HepG2 (cell line): ENCODE data around the gene C19orf85. TPM values are rescaled to one million over a fixed set of nuclear protein-coding genes. Genes with fewer than 3 reads are reported as not detected.

Experiments
- CAMTA2 ChIP-seq: sonication (generic); formaldehyde crosslinking; IDR thresholded peaks from 2 replicates; pipeline ENCODE4 v1.4.0; 2020; ENCODE audit warnings: mild to moderate bottlenecking, missing genetic modification reagents, borderline replicate concordance
- MAFK ChIP-seq, 2 experiments: IDR thresholded peaks in 1 of 2; conservative IDR thresholded peaks in 1 of 2; 2 replicates each; pipeline ENCODE4 v1.6.1; 2011; ENCODE audit warnings: improper control_type of control experiment in 2 of 2, low read length in 2 of 2
- MBNL3 ChIP-seq: fragments of 250-450 bp; sonication (Bioruptor Pico); conservative IDR thresholded peaks from 2 replicates; pipeline ENCODE4 v1.8.0; 2022; ENCODE audit warnings: mild to moderate bottlenecking, inconsistent platforms
- MED1 ChIP-seq: sonication (generic); formaldehyde crosslinking; IDR thresholded peaks from 2 replicates; pipeline ENCODE4 v1.4.0; 2020; ENCODE audit warnings: missing genetic modification reagents
- NPAS2 ChIP-seq: sonication (generic); formaldehyde crosslinking; IDR thresholded peaks from 2 replicates; pipeline ENCODE4 v1.8.0; 2022; ENCODE audit warnings: mild to moderate bottlenecking, missing genetic modification reagents, borderline replicate concordance
- SRF ChIP-seq: IDR thresholded peaks from 2 replicates; pipeline ENCODE4 v1.6.1; 2011; ENCODE audit warnings: mild to moderate bottlenecking, low read depth, low read length, moderate library complexity
- TARDBP ChIP-seq: sonication (generic); formaldehyde crosslinking; IDR thresholded peaks from 2 replicates; pipeline ENCODE4 v1.8.0; 2022; ENCODE audit warnings: mild to moderate bottlenecking, missing genetic modification reagents
- ZFP36L2 ChIP-seq: sonication (generic); formaldehyde crosslinking; IDR thresholded peaks from 2 replicates; pipeline ENCODE4 v1.4.0; 2020; ENCODE audit warnings: missing genetic modification reagents
- ZNF136 ChIP-seq: sonication (generic); formaldehyde crosslinking; IDR thresholded peaks from 2 replicates; pipeline ENCODE4 v1.8.1; 2022; ENCODE audit warnings: low read depth, mild to moderate bottlenecking, moderate library complexity, missing genetic modification reagents
- ZNF737 ChIP-seq: sonication (generic); formaldehyde crosslinking; IDR thresholded peaks from 2 replicates; pipeline ENCODE4 v1.5.0; 2020; ENCODE audit warnings: missing genetic modification reagents, mild to moderate bottlenecking, borderline replicate concordance
- ZSCAN9 ChIP-seq: IDR thresholded peaks from 2 replicates; pipeline ENCODE4 v1.6.1; 2016; ENCODE audit warnings: borderline replicate concordance
- polyA plus RNA-seq, 8 experiments: library from polyadenylated mRNA; depleted of rRNA in 3 of 8; stranded (reverse) in 7 of 8; unstranded in 1 of 8; fragments of >200 nt; fragmentation: Illumina TruSeq in 4 of 8; extraction: Trizol in 4 of 8; gene quantifications; 2 replicates each; pipeline versions ENCODE4 v1.2.1 to v1.2.3, GENCODE V29; 2011 to 2016; ENCODE audit warnings: low read depth in 4 of 8, missing spikeins in 1 of 8, mixed read lengths in 1 of 8; ENCODE audit not compliant: insufficient read depth in 1 of 8
- total RNA-seq, 5 experiments: library from RNA; depleted of rRNA; stranded (reverse); fragments of >200 nt; fragmentation: Illumina TruSeq; extraction: Trizol; gene quantifications; 2 replicates each; pipeline ENCODE4 v1.2.3, GENCODE V29; 2016; ENCODE audit warnings: low read depth in 1 of 5
- TF ChIP-seq, protein P1 (sequence below): IDR thresholded peaks from 2 replicates; pipeline ENCODE4 v1.6.1; 2016; ENCODE audit warnings: control low read depth
- TF ChIP-seq, protein P2 (sequence below): sonication (generic); formaldehyde crosslinking; IDR thresholded peaks from 2 replicates; pipeline ENCODE4 v1.9.0; 2022; ENCODE audit warnings: low read depth, missing genetic modification reagents
- TF ChIP-seq, protein P3 (sequence below): sonication (generic); formaldehyde crosslinking; IDR thresholded peaks from 2 replicates; pipeline ENCODE4 v1.9.0; 2021; ENCODE audit warnings: missing genetic modification reagents, borderline replicate concordance
- TF ChIP-seq, protein P4 (sequence below): sonication (generic); formaldehyde crosslinking; IDR thresholded peaks from 2 replicates; pipeline ENCODE4 v1.5.0; 2020; ENCODE audit warnings: missing genetic modification reagents
- TF ChIP-seq, protein P5 (sequence below): sonication (generic); formaldehyde crosslinking; IDR thresholded peaks from 2 replicates; pipeline ENCODE4 v1.4.0; 2020; ENCODE audit warnings: missing genetic modification reagents
- TF ChIP-seq, protein P6 (sequence below): sonication (generic); formaldehyde crosslinking; IDR thresholded peaks from 2 replicates; pipeline ENCODE4 v1.9.0; 2022; ENCODE audit warnings: missing genetic modification reagents, mild to moderate bottlenecking, borderline replicate concordance

Gene C19orf85
- total and polyA plus RNA-seq, 2 of the 13 experiments (the other 11 are each of a cell fraction or from before 2014, with no cell fraction given): not detected

DNA sequence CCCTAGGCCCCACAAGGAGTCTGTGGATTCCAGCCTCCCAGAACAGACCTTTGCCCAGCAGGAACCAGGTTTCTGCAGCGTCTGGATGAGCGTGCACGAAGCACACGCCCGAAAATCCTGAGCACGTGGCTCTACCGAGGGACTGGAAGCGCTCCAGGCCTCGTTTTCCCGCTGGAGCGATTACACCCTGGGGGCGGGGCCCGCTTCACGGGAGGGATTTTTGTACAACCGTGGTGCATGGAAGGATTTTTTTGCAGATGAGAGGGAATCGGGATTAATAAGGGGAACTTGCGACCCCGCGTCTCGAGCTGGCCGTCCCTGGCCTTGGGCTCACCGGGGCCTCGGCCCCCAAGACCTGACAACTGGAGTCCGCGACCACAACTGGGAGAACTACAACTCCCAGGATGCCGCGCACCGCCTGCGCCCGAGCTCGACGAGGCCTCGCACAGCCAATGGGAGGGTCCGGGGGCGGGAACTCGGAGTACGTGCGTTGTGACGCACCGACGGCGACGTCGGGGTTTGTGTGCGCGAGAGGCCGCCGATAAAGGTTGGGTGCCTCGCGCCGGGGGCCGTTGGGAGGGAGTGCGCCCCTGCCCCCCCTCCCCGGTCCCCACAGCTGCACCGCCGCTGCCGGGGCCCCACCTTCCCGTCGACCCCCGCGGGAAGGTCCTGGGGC, 11.7 kb upstream of the C19orf85 start, which contains the start of gene ZNF628 (continued):
- TF ChIP-seq, protein P1, sequence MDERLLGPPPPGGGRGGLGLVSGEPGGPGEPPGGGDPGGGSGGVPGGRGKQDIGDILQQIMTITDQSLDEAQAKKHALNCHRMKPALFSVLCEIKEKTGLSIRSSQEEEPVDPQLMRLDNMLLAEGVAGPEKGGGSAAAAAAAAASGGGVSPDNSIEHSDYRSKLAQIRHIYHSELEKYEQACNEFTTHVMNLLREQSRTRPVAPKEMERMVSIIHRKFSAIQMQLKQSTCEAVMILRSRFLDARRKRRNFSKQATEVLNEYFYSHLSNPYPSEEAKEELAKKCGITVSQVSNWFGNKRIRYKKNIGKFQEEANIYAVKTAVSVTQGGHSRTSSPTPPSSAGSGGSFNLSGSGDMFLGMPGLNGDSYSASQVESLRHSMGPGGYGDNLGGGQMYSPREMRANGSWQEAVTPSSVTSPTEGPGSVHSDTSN (CRISPR knock-in tag): no peak
- no peak for TF ChIP-seq NPAS2
- 0 out of 2 replicates have a peak, but pooled peaks have one; percentile 37 for TF ChIP-seq SRF
- no peak for TF ChIP-seq MAFK (conservative IDR thresholded peaks at IDR 0.05 in 1 of 2, IDR thresholded peaks at IDR 0.05 in 1 of 2; ENCODE audit: low read length in 2 of 2)
- no peak for TF ChIP-seq CAMTA2 (CRISPR knock-in tag)
- TF ChIP-seq, protein P2, sequence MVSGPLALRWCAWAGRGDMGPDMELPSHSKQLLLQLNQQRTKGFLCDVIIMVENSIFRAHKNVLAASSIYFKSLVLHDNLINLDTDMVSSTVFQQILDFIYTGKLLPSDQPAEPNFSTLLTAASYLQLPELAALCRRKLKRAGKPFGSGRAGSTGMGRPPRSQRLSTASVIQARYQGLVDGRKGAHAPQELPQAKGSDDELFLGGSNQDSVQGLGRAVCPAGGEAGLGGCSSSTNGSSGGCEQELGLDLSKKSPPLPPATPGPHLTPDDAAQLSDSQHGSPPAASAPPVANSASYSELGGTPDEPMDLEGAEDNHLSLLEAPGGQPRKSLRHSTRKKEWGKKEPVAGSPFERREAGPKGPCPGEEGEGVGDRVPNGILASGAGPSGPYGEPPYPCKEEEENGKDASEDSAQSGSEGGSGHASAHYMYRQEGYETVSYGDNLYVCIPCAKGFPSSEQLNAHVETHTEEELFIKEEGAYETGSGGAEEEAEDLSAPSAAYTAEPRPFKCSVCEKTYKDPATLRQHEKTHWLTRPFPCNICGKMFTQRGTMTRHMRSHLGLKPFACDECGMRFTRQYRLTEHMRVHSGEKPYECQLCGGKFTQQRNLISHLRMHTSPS (CRISPR knock-in tag): no peak
- TF ChIP-seq MED1: peak; percentile 57
- no peak for TF ChIP-seq MBNL3
- no peak for TF ChIP-seq ZFP36L2 (CRISPR knock-in tag)
- peak; percentile 62 for TF ChIP-seq ZSCAN9
- TF ChIP-seq ZNF136 (CRISPR knock-in tag): no peak; the same call in 1 of the 2 replicates
- TF ChIP-seq, protein P3, sequence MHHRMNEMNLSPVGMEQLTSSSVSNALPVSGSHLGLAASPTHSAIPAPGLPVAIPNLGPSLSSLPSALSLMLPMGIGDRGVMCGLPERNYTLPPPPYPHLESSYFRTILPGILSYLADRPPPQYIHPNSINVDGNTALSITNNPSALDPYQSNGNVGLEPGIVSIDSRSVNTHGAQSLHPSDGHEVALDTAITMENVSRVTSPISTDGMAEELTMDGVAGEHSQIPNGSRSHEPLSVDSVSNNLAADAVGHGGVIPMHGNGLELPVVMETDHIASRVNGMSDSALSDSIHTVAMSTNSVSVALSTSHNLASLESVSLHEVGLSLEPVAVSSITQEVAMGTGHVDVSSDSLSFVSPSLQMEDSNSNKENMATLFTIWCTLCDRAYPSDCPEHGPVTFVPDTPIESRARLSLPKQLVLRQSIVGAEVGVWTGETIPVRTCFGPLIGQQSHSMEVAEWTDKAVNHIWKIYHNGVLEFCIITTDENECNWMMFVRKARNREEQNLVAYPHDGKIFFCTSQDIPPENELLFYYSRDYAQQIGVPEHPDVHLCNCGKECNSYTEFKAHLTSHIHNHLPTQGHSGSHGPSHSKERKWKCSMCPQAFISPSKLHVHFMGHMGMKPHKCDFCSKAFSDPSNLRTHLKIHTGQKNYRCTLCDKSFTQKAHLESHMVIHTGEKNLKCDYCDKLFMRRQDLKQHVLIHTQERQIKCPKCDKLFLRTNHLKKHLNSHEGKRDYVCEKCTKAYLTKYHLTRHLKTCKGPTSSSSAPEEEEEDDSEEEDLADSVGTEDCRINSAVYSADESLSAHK (CRISPR knock-in tag): no peak
- no peak for TF ChIP-seq ZNF737 (CRISPR knock-in tag)
- TF ChIP-seq, protein P4, sequence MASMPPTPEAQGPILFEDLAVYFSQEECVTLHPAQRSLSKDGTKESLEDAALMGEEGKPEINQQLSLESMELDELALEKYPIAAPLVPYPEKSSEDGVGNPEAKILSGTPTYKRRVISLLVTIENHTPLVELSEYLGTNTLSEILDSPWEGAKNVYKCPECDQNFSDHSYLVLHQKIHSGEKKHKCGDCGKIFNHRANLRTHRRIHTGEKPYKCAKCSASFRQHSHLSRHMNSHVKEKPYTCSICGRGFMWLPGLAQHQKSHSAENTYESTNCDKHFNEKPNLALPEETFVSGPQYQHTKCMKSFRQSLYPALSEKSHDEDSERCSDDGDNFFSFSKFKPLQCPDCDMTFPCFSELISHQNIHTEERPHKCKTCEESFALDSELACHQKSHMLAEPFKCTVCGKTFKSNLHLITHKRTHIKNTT (CRISPR knock-in tag): no peak
- TF ChIP-seq, protein P5, sequence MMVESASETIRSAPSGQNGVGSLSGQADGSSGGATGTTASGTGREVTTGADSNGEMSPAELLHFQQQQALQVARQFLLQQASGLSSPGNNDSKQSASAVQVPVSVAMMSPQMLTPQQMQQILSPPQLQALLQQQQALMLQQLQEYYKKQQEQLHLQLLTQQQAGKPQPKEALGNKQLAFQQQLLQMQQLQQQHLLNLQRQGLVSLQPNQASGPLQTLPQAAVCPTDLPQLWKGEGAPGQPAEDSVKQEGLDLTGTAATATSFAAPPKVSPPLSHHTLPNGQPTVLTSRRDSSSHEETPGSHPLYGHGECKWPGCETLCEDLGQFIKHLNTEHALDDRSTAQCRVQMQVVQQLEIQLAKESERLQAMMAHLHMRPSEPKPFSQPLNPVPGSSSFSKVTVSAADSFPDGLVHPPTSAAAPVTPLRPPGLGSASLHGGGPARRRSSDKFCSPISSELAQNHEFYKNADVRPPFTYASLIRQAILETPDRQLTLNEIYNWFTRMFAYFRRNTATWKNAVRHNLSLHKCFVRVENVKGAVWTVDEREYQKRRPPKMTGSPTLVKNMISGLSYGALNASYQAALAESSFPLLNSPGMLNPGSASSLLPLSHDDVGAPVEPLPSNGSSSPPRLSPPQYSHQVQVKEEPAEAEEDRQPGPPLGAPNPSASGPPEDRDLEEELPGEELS (CRISPR knock-in tag): 0 out of 2 replicates have a peak, but pooled peaks have one; percentile 36
- TF ChIP-seq, protein P6, sequence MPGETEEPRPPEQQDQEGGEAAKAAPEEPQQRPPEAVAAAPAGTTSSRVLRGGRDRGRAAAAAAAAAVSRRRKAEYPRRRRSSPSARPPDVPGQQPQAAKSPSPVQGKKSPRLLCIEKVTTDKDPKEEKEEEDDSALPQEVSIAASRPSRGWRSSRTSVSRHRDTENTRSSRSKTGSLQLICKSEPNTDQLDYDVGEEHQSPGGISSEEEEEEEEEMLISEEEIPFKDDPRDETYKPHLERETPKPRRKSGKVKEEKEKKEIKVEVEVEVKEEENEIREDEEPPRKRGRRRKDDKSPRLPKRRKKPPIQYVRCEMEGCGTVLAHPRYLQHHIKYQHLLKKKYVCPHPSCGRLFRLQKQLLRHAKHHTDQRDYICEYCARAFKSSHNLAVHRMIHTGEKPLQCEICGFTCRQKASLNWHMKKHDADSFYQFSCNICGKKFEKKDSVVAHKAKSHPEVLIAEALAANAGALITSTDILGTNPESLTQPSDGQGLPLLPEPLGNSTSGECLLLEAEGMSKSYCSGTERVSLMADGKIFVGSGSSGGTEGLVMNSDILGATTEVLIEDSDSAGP (CRISPR knock-in tag): peak; percentile 83
- TF ChIP-seq TARDBP (CRISPR knock-in tag): no peak; the same call in 1 of the 2 replicates
